ENCODE measurements around the gene ZNF787. TPM values are rescaled to one million over a fixed set of nuclear protein-coding genes. Genes with fewer than 3 reads are reported as not detected.
A peak's percentile ranks its signal among the peaks of the same experiment; 100 is the strongest.

ZNF787 gene
- total RNA-seq, 1 experiment from 2014 or later, result 15.5 TPM

- DNase-seq (ENCODE audit: low read depth), result peak; percentile 71
These were observed 520 bp downstream of the ZNF787 start for GRCh38 chr19:56120371-56121179.

DNA sequence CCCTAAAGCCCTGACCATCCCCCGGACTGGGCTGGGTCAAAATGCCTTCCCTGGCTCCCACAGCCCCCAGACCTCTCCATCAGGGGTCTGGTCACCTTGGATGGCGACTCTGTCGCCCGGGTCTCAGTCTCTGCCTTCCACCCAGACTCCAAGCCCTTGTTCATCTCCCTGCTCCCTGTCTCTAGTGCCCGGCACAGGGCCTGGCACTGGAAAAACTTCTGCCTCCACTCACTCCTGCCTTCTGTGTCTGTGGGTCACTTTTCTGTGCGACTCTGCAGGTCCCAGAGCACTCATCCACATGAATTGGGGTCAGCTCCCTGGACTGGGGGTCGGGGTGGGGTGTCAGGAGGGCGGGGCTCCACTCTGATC lies 1.1 kb downstream of the ZNF787 start:
- DNase-seq (ENCODE audit: low read depth), result no peak

DNA sequence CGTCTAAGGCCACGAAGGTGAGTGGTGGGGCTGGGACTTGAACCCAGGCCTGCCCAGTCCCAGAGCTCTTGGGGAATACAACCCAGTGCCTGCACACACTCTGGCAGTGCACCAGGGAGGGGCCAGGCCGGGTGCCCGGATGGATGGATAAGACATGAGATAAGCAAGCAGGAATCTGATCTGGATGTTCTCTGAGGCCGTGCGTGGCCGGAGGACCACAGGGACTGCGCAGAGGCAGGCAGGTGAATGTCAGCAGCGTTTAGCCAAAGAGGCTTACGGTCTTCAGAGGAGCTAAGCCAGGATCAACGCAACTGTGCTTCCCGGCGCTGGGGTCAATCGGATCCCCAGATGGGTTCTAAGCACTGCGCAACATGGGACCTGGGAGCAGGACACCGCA lies 1.5 kb downstream of the ZNF787 start:
- DNase-seq (ENCODE audit: low read depth), result no peak

- no peak for DNase-seq (ENCODE audit: low read depth)
These were observed 2.2 kb downstream of the ZNF787 start for GRCh38 chr19:56118666-56119581.

DNA sequence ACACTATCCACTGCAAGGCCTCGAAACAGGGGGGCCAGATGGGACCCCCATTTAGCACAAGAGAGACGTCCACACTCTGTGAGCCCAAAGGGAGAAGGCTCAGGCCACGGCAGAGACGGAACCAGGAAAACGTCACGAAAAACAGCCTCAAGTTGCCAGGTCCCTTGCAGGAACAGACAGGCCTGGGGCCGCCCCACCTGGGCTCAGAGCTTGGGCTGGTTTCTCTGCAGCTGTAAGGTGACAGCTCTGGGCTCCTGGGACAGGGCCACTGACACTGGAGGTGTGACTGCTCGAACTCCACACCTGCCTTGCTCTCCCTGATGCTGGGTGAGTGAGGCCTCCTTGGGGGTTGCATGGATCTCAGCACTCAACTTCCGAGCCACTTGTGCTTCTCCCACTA lies 3.2 kb downstream of the ZNF787 start:
- DNase-seq (ENCODE audit: low read depth), result no peak

- no peak for DNase-seq (ENCODE audit: low read depth)
These were observed 3.7 kb downstream of the ZNF787 start for GRCh38 chr19:56117376-56117884.

DNA sequence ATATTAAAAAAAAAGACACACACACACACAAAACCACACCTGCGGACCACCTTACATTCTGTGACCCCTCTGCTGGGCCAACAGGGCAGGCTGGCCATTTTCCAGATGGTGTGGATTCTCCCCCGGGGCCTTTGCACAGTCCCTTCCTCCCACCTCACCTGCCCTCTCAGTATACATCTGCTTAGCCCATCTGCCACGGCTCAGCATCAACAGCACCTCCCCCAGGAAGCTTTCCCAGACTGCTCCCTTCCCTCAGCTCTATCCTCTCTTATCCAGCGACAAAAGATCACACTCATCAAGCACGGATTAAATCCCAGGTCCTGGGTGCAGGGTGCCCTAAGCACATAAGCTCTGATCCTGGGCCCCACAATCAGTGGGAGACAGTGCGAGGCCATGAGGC lies 4.5 kb downstream of the ZNF787 start:
- DNase-seq (ENCODE audit: low read depth), result no peak

DNA sequence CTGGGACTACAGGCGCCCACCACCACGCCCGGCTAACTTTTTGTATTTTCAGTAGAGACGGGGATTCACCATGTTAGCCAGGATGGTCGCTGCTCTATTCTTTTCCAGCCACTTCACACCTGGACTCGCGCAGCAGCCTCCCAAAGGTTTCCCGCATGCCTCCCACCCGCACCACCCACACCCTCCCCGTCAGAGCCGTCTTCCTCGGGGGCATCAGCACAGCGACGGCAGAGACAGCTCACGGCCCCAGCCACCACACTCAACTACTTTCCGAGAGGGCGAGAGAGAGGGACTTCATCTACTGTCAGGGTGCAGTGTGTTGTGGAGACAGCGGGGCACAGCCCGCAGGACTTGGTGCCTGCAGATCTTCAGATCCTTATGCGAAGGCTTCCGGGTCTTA lies 5.6 kb downstream of the ZNF787 start:
- no peak for DNase-seq (ENCODE audit: low read depth)

DNA sequence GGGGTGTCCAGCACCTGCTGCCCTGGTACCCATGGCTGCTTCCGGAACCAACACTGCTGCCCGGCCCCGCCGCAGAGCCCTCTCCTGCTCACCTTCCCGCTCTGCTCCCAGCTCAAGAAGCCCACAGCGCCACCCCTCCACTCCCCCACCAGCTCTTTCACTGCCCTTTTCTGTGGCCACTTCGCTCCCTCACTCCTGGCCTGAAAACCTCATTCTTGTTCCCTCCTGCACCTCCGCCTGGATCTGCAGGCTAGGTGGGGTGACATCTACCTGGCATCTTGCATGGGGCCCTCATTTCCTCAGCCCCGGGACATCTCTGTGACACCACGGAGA lies 6.4 kb downstream of the ZNF787 start:
- no peak for DNase-seq (ENCODE audit: low read depth)

- no peak for DNase-seq (ENCODE audit: low read depth)
These were observed 6.9 kb downstream of the ZNF787 start for GRCh38 chr19:56114051-56114777.

DNA sequence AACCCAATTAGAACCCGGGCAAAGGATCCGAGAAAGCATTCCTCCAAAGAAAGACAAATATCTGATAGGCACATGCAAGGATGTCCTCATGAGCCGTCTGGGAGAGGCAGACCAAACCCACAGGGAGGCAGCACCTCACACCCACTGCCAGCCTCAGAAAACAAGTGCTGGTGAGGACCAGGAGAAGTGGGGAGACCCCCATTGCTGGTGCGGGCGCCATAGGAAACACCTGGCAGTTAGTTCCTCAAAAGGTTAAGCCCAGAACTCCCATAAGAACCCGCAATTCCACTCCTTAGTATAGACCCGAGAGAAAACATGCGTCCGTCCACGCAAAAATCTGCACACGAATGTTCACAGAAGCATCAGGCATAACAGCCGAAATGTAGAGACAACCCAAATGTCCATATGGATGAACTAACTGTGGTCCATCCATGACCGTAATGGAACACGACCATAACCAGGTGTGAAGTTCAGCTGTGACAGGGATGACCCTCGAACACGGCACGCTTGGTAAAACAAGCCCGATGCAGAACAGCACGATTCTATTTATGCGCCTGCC lies 7.9 kb downstream of the ZNF787 start:
- no peak for DNase-seq (ENCODE audit: low read depth)

- DNase-seq (ENCODE audit: low read depth), result no peak
These were observed 8.8 kb downstream of the ZNF787 start for GRCh38 chr19:56112313-56112709.

GRCh38 chr19:56111601-56112312 lies 9.3 kb downstream of the ZNF787 start:
- no peak for DNase-seq (ENCODE audit: low read depth)

DNA sequence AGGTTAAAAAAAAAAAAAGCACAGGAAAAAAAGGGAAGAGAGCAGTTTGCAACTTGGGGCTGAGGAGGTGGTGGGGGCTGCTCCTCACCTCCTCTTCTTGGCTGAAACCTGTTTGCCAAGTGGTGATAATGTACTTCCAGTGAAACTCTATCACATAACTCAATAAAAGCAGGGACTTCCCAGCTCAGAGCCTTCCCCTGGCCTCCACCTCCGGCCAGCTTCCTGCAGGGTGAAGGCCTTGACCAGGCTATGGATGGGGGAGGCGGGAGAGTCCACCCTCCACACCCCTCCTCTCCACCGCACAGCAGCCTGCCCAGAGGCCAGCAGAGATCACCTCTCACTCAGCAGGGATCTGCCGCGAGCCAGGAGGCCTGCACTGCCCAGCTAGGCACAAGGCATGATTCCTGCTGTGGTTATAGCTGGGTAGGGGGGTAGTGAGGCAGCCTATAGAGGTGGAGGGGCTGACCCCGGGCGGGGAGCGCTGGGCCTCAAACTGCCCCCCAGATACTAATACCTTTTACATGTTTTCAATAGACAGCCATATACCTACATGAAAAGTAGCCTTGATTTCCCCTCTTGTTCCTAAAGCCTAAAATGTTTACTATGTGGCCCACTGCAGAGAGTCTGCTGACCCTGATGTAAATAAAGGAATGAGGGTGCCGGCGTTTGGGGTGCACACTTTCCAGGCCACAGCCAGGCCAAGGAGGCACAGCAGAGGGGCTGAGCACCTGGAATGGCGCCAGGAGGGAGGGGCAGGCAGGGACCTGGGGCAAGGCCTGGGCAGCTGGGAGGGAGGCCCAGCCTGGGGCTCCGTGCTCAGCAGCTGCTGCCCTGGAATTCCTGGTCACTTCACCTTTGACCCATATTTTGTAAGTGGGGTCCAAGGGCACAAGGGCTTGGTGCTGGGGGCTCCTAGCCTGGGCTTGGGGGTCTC lies 10.3 kb downstream of the ZNF787 start:
- no peak for DNase-seq (ENCODE audit: low read depth)

GRCh38 chr19:56109226-56109625 lies 11.9 kb downstream of the ZNF787 start:
- no peak for DNase-seq (ENCODE audit: low read depth)

GRCh38 chr19:56108447-56109195 lies 12.5 kb downstream of the ZNF787 start:
- no peak for DNase-seq (ENCODE audit: low read depth)

DNA sequence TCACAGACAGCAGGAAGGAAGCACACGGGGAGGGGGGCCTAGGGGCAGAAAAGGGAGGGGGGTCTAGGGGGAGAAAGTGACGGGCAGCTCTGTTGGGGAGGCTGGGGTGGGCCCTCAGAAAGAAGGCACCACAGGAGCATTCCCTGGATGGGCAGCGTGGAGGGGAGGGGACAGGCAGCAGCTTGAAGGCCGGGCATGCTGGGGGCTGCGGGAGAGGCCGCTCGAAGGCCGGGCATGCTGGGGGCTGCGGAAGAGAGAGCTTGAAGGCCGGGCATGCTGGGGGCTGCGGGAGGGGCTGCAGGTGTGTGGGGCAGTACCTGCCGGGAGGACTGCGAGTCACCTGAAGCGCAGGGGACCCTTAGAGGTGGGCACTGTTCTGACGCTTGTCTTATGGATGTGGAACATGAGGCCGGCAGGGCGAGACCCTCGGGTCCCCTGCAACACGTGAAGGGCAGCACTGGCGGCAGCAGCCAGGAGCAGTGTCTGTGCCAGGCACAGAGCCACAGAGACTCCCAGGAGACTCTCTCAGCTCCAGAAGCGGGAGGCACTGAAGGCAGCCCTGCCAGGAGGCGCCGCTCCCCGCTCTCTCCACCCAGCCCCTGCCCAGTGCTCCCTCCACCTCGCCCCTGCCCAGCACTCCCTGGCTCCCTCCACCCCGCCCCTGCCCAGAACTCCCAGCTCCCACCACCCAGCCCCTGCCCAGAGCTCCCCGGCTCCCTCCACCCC lies 13.3 kb downstream of the ZNF787 start:
- DNase-seq (ENCODE audit: low read depth), result no peak

GRCh38 chr19:56106993-56107392 lies 14.1 kb downstream of the ZNF787 start:
- no peak for DNase-seq (ENCODE audit: low read depth)

DNA sequence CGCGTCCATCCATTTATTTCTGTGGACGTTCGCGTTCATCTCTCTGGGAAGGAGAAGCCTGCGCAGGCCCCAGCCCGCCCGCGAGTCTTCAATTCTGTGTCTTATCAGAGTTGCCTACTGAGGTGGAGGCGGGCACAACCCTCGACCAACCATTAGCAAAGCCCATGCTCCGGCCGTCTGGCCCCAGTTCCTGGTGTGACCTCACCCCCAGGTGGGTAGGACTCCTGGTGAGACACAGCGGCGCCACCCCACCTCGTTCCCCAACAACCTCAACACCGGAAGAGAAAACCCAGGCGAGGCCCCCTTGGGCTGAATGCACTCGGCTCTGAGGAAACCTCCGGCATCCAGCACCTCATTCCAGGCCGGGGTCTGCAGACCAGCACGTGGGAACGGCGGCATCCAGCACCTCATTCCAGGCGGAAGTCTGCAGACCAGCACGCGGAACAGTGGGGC lies 14.7 kb downstream of the ZNF787 start:
- DNase-seq (ENCODE audit: low read depth), result no peak
